HEK293 (cell line): ENCODE data around the gene RIC3.
A peak's percentile ranks its signal among the peaks of the same experiment; 100 is the strongest.

Experiments used
- CTCF ChIA-PET: fragments of 350-600 bp; formaldehyde crosslinking; extraction: SDS; loops from one replicate; lab custom pipeline; 2021; ENCODE audit warnings: antibody characterized with exemption; lab: Yijun Ruan, JAX
- POLR2A ChIA-PET: fragments of 300-600 bp; formaldehyde crosslinking; extraction: SDS; loops from one replicate; lab custom pipeline; 2020; ENCODE audit warnings: antibody characterized with exemption, inconsistent platforms; lab: Yijun Ruan, JAX
- H3K27ac ChIP-seq: fragments of 200-500 bp; sonication (Bioruptor generic); 2 replicates; pipeline ENCODE4 v1.5.1; 2014; ENCODE audit warnings: low read depth, low read length, control low read depth, inconsistent platforms; ENCODE audit errors: extremely low read depth
- H3K36me3 ChIP-seq, 2 experiments: fragments of 200-500 bp in 1 of 2; sonication (Bioruptor generic) in 1 of 2; 1 replicate in 1 of 2; 2 replicates in 1 of 2; pipeline ENCODE4 v1.5.1; 2014 to 2017; ENCODE audit warnings: inconsistent platforms in 2 of 2, low read length in 2 of 2; ENCODE audit not compliant: control insufficient read depth in 2 of 2, insufficient read depth in 1 of 2
- H3K4me1 ChIP-seq: fragments of 200-500 bp; sonication (Bioruptor generic); 2 replicates; pipeline ENCODE4 v1.5.1; 2014; ENCODE audit warnings: mild to moderate bottlenecking, low read length, inconsistent platforms; ENCODE audit not compliant: control insufficient read depth, insufficient read depth
- H3K4me3 ChIP-seq: 2 replicates; pipeline ENCODE4 v1.5.1; 2011; ENCODE audit warnings: low read depth, mild to moderate bottlenecking, control low read depth, low read length, moderate library complexity
- H3K9me3 ChIP-seq: fragments of 200-500 bp; sonication (Bioruptor generic); 2 replicates; pipeline ENCODE4 v1.5.1; 2014; ENCODE audit warnings: low read depth, low read length, inconsistent platforms; ENCODE audit not compliant: control insufficient read depth, insufficient read depth
- GLI2 ChIP-seq: fragments of 450-650 bp; formaldehyde crosslinking; IDR thresholded peaks from 2 replicates; pipeline ENCODE4; 2017; ENCODE audit warnings: missing biosample characterization, missing genetic modification characterization, low read depth, borderline replicate concordance
- HOXD13 ChIP-seq: sonication (generic); formaldehyde crosslinking; IDR thresholded peaks from 2 replicates; pipeline ENCODE4 v1.8.0; 2022; ENCODE audit warnings: missing genetic modification reagents, borderline replicate concordance
- KLF9 ChIP-seq: fragments of 450-650 bp; formaldehyde crosslinking; IDR thresholded peaks from 2 replicates; pipeline ENCODE4 v1.5.1; 2016; ENCODE audit warnings: missing biosample characterization, missing genetic modification characterization, low read depth
- SP7 ChIP-seq: fragments of 450-650 bp; formaldehyde crosslinking; IDR thresholded peaks from 2 replicates; pipeline ENCODE4 v1.5.1; 2016; ENCODE audit warnings: missing biosample characterization, missing genetic modification characterization
- TCF7L2 ChIP-seq: IDR thresholded peaks from 2 replicates; pipeline ENCODE4 v1.6.1; 2011; ENCODE audit warnings: low read depth, mild to moderate bottlenecking, inconsistent platforms, low read length, moderate library complexity, borderline replicate concordance
- ZIC2 ChIP-seq: fragments of 450-650 bp; formaldehyde crosslinking; IDR thresholded peaks from 2 replicates; pipeline ENCODE4 v1.5.1; 2016; ENCODE audit warnings: missing biosample characterization, missing genetic modification characterization
- ZNF157 ChIP-seq: fragments of 450-650 bp; formaldehyde crosslinking; IDR thresholded peaks from 2 replicates; pipeline ENCODE4 v1.5.1; 2016; ENCODE audit warnings: missing biosample characterization, missing genetic modification characterization
- ZNF596 ChIP-seq: fragments of 450-650 bp; IDR thresholded peaks from 2 replicates; pipeline ENCODE4 v1.5.0; 2018; ENCODE audit warnings: missing biosample characterization, mild to moderate bottlenecking, missing genetic modification characterization, moderate library complexity
- ZNF624 ChIP-seq: fragments of 450-650 bp; formaldehyde crosslinking; IDR thresholded peaks from 2 replicates; pipeline ENCODE4 v1.5.1; 2017; ENCODE audit warnings: missing biosample characterization, missing genetic modification characterization
- ZNF837 ChIP-seq: fragments of 450-650 bp; formaldehyde crosslinking; IDR thresholded peaks from 2 replicates; pipeline ENCODE4 v1.5.1; 2016; ENCODE audit warnings: missing biosample characterization, missing genetic modification characterization
- ZSCAN23 ChIP-seq: fragments of 450-650 bp; formaldehyde crosslinking; IDR thresholded peaks from 2 replicates; pipeline ENCODE4 v1.5.1; 2016; ENCODE audit warnings: missing biosample characterization, missing genetic modification characterization
- TF ChIP-seq, protein P1 (sequence below): fragments of 450-650 bp; formaldehyde crosslinking; IDR thresholded peaks from 2 replicates; pipeline ENCODE4 v1.5.1; 2016; ENCODE audit warnings: missing biosample characterization, missing genetic modification characterization
- TF ChIP-seq, protein P2 (sequence below): fragments of 450-650 bp; formaldehyde crosslinking; IDR thresholded peaks from 2 replicates; pipeline ENCODE4 v1.5.1; 2017; ENCODE audit warnings: missing biosample characterization, missing genetic modification characterization
- TF ChIP-seq, protein P3 (sequence below): IDR thresholded peaks from 2 replicates; pipeline ENCODE4 v1.6.1; 2011; ENCODE audit warnings: mild to moderate bottlenecking, low read depth, low read length, borderline replicate concordance
- TF ChIP-seq, protein P4 (sequence below): fragments of 450-650 bp; formaldehyde crosslinking; IDR thresholded peaks from 2 replicates; pipeline ENCODE4 v1.5.1; 2016; ENCODE audit warnings: missing biosample characterization, missing genetic modification characterization
- TF ChIP-seq, protein P5 (sequence below): fragments of 450-650 bp; formaldehyde crosslinking; IDR thresholded peaks from 2 replicates; pipeline ENCODE4 v1.5.1; 2016; ENCODE audit warnings: missing biosample characterization, missing genetic modification characterization, low read depth
- TF ChIP-seq, protein P6 (sequence below): fragments of 450-650 bp; formaldehyde crosslinking; IDR thresholded peaks from 2 replicates; pipeline ENCODE4; 2016; ENCODE audit warnings: missing biosample characterization, missing genetic modification characterization
- TF ChIP-seq, protein P7 (sequence below): fragments of 450-650 bp; formaldehyde crosslinking; IDR thresholded peaks from 2 replicates; pipeline ENCODE4 v1.5.1; 2016; ENCODE audit warnings: missing biosample characterization, missing genetic modification characterization

The RIC3 gene

DNA sequence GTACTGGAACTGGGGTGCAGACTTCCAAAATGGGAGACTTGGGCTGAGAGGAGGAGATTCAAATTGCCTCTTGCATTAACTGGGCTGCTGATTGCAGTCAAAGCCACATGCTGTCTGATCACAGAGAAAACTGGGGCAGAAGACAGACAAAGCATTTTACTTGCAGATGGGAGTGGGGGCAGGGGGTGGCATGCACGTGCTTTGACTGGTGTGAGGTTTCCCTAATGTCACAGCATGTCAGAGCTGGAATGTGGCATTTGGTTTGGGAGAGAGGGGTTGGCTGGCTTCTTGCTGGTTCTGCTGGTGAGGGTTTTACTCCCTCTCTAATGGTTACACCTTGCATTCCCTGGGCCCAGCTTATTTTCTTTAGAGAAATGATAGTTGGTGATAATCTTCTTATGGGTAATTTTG lies 84.9 kb downstream of the RIC3 start:
- CTCF ChIA-PET: interaction anchor here (1.2 to 2.5 kb wide), 4 partner anchors 9 to 77 kb away, joined by 3 to 17 read pairs (median 8); no protein-coding TSS in a partner anchor
- Histone ChIP-seq H3K9me3 (no peaks in the 10 kb centered on the region), H3K27ac (no peak overlapping the region), H3K36me3 (peaks cover 0 to 10% of the 10 kb centered on the region in 2 experiments; a peak in 1 of 3 replicates), H3K4me1 (peaks cover 9% of the 10 kb centered on the region; the same call in 1 of the 2 replicates), H3K4me3 (no peak overlapping the region)
- POLR2A ChIA-PET: no interaction called here
- TF ChIP-seq, protein P1, sequence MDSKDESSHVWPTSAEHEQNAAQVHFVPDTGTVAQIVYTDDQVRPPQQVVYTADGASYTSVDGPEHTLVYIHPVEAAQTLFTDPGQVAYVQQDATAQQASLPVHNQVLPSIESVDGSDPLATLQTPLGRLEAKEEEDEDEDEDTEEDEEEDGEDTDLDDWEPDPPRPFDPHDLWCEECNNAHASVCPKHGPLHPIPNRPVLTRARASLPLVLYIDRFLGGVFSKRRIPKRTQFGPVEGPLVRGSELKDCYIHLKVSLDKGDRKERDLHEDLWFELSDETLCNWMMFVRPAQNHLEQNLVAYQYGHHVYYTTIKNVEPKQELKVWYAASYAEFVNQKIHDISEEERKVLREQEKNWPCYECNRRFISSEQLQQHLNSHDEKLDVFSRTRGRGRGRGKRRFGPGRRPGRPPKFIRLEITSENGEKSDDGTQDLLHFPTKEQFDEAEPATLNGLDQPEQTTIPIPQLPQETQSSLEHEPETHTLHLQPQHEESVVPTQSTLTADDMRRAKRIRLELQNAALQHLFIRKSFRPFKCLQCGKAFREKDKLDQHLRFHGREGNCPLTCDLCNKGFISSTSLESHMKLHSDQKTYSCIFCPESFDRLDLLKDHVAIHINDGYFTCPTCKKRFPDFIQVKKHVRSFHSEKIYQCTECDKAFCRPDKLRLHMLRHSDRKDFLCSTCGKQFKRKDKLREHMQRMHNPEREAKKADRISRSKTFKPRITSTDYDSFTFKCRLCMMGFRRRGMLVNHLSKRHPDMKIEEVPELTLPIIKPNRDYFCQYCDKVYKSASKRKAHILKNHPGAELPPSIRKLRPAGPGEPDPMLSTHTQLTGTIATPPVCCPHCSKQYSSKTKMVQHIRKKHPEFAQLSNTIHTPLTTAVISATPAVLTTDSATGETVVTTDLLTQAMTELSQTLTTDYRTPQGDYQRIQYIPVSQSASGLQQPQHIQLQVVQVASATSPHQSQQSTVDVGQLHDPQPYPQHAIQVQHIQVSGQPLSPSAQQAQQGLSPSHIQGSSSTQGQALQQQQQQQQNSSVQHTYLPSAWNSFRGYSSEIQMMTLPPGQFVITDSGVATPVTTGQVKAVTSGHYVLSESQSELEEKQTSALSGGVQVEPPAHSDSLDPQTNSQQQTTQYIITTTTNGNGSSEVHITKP: peak; percentile 81
- TF ChIP-seq KLF9 (tag by site-specific recombination): no peak
- TF ChIP-seq, protein P2, sequence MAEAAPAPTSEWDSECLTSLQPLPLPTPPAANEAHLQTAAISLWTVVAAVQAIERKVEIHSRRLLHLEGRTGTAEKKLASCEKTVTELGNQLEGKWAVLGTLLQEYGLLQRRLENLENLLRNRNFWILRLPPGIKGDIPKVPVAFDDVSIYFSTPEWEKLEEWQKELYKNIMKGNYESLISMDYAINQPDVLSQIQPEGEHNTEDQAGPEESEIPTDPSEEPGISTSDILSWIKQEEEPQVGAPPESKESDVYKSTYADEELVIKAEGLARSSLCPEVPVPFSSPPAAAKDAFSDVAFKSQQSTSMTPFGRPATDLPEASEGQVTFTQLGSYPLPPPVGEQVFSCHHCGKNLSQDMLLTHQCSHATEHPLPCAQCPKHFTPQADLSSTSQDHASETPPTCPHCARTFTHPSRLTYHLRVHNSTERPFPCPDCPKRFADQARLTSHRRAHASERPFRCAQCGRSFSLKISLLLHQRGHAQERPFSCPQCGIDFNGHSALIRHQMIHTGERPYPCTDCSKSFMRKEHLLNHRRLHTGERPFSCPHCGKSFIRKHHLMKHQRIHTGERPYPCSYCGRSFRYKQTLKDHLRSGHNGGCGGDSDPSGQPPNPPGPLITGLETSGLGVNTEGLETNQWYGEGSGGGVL (tag by site-specific recombination): peak; percentile 47; the same call in 1 of the 2 replicates
- TF ChIP-seq, protein P3, sequence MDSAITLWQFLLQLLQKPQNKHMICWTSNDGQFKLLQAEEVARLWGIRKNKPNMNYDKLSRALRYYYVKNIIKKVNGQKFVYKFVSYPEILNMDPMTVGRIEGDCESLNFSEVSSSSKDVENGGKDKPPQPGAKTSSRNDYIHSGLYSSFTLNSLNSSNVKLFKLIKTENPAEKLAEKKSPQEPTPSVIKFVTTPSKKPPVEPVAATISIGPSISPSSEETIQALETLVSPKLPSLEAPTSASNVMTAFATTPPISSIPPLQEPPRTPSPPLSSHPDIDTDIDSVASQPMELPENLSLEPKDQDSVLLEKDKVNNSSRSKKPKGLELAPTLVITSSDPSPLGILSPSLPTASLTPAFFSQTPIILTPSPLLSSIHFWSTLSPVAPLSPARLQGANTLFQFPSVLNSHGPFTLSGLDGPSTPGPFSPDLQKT: no peak
- TF ChIP-seq, protein P4, sequence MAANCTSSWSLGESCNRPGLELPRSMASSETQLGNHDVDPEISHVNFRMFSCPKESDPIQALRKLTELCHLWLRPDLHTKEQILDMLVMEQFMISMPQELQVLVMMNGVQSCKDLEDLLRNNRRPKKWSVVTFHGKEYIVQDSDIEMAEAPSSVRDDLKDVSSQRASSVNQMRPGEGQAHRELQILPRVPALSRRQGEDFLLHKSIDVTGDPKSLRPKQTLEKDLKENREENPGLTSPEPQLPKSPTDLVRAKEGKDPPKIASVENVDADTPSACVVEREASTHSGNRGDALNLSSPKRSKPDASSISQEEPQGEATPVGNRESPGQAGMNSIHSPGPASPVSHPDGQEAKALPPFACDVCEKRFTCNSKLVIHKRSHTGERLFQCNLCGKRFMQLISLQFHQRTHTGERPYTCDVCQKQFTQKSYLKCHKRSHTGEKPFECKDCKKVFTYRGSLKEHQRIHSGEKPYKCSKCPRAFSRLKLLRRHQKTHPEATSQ (tag by site-specific recombination): no peak
- no peak for TF ChIP-seq GLI2
- no peak for TF ChIP-seq ZNF624 (tag by site-specific recombination)
- TF ChIP-seq, protein P5, sequence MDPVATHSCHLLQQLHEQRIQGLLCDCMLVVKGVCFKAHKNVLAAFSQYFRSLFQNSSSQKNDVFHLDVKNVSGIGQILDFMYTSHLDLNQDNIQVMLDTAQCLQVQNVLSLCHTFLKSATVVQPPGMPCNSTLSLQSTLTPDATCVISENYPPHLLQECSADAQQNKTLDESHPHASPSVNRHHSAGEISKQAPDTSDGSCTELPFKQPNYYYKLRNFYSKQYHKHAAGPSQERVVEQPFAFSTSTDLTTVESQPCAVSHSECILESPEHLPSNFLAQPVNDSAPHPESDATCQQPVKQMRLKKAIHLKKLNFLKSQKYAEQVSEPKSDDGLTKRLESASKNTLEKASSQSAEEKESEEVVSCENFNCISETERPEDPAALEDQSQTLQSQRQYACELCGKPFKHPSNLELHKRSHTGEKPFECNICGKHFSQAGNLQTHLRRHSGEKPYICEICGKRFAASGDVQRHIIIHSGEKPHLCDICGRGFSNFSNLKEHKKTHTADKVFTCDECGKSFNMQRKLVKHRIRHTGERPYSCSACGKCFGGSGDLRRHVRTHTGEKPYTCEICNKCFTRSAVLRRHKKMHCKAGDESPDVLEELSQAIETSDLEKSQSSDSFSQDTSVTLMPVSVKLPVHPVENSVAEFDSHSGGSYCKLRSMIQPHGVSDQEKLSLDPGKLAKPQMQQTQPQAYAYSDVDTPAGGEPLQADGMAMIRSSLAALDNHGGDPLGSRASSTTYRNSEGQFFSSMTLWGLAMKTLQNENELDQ: no peak
- no peak for TF ChIP-seq ZNF157 (tag by site-specific recombination)
- no peak for TF ChIP-seq ZSCAN23 (tag by site-specific recombination)
- peak; percentile 80 for TF ChIP-seq ZIC2 (tag by site-specific recombination)

DNA sequence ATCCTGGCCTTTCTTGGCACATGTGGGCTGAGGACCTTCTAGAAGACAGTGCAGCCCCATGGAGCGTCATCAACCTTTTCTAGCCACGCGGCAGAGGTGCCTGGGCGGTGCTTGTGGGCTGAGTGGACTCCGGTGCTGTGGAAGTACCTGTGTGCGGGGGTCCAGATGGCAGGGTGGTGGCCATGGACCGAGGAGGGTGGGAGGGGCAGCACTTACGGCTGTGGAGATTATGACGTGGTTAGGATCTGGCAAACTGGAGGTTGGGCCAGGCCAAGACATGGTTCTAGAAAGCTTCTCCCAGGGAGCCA lies 85.8 kb downstream of the RIC3 start:
- no peak overlapping the region for H3K27ac ChIP-seq
- no peak for TF ChIP-seq HOXD13
- TF ChIP-seq SP7 (tag by site-specific recombination): no peak
- no peak for TF ChIP-seq ZNF837 (tag by site-specific recombination)
- TF ChIP-seq, protein P5: no peak
- TF ChIP-seq, protein P6, sequence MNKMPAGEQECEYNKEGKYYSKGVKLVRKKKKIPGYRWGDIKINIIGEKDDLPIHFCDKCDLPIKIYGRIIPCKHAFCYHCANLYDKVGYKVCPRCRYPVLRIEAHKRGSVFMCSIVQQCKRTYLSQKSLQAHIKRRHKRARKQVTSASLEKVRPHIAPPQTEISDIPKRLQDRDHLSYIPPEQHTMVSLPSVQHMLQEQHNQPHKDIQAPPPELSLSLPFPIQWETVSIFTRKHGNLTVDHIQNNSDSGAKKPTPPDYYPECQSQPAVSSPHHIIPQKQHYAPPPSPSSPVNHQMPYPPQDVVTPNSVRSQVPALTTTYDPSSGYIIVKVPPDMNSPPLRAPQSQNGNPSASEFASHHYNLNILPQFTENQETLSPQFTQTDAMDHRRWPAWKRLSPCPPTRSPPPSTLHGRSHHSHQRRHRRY: no peak
- TF ChIP-seq TCF7L2: no peak
- TF ChIP-seq ZNF596 (tag by site-specific recombination): no peak
- no peak for TF ChIP-seq ZNF157 (tag by site-specific recombination)
- TF ChIP-seq, protein P7, sequence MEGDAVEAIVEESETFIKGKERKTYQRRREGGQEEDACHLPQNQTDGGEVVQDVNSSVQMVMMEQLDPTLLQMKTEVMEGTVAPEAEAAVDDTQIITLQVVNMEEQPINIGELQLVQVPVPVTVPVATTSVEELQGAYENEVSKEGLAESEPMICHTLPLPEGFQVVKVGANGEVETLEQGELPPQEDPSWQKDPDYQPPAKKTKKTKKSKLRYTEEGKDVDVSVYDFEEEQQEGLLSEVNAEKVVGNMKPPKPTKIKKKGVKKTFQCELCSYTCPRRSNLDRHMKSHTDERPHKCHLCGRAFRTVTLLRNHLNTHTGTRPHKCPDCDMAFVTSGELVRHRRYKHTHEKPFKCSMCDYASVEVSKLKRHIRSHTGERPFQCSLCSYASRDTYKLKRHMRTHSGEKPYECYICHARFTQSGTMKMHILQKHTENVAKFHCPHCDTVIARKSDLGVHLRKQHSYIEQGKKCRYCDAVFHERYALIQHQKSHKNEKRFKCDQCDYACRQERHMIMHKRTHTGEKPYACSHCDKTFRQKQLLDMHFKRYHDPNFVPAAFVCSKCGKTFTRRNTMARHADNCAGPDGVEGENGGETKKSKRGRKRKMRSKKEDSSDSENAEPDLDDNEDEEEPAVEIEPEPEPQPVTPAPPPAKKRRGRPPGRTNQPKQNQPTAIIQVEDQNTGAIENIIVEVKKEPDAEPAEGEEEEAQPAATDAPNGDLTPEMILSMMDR: no peak
- peaks cover 9% of the 10 kb centered on the region; the same call in 1 of the 2 replicates for H3K4me1 ChIP-seq
- H3K4me3 ChIP-seq: no peak overlapping the region
- H3K9me3 ChIP-seq: no peaks in the 10 kb centered on the region
- peaks cover 0 to 5% of the 10 kb centered on the region in 2 experiments; a peak in 1 of 3 replicates for H3K36me3 ChIP-seq
- POLR2A ChIA-PET: interaction anchor here (0.5 to 1.3 kb wide), 3 partner anchors 11 to 71 kb away, joined by 3 to 4 read pairs (median 3); no protein-coding TSS in a partner anchor
- CTCF ChIA-PET: interaction anchor here (1.1 to 2.5 kb wide), 8 partner anchors 8 to 76 kb away, joined by 3 to 17 read pairs (median 6); no protein-coding TSS in a partner anchor
